DOHH2 (cell line): ENCODE data around the gene NEURL1B.

Source experiments
- H3F3A ChIP-seq: fragments of 200-600 bp; sonication (generic), shearing (Covaris generic); 2 replicates; pipeline ENCODE4 v1.6.0; 2016; ENCODE audit warnings: antibody characterized with exemption, mild to moderate bottlenecking; ENCODE audit not compliant: control insufficient read depth, insufficient read depth
- H3K27ac ChIP-seq: fragments of 200-600 bp; sonication (generic); 2 replicates; pipeline ENCODE4 v1.5.1; 2014; ENCODE audit warnings: low read depth, mild to moderate bottlenecking, low read length, moderate library complexity
- H3K27me3 ChIP-seq: fragments of 200-600 bp; sonication (generic); 2 replicates; pipeline ENCODE4 v1.6.1; 2014; ENCODE audit warnings: mild to moderate bottlenecking, low read length, mixed read lengths; ENCODE audit not compliant: control insufficient read depth
- H3K36me3 ChIP-seq: fragments of 200-600 bp; sonication (generic); 2 replicates; pipeline ENCODE4 v1.6.1; 2014; ENCODE audit warnings: mild to moderate bottlenecking, low read length, moderate library complexity, mixed read lengths; ENCODE audit not compliant: control insufficient read depth
- H3K4me1 ChIP-seq: fragments of 200-600 bp; sonication (generic); 2 replicates; pipeline ENCODE4 v1.6.1; 2014; ENCODE audit warnings: mild to moderate bottlenecking, low read length, mixed read lengths; ENCODE audit not compliant: control insufficient read depth
- H3K4me2 ChIP-seq: fragments of 200-600 bp; sonication (generic); 2 replicates; pipeline ENCODE4 v1.6.0; 2014; ENCODE audit warnings: mild to moderate bottlenecking, low read length, moderate library complexity
- H3K4me3 ChIP-seq: fragments of 200-600 bp; sonication (generic); 2 replicates; pipeline ENCODE4 v1.5.1; 2014; ENCODE audit warnings: mild to moderate bottlenecking, low read length, mixed read lengths
- H3K79me2 ChIP-seq: fragments of 200-600 bp; sonication (generic); 2 replicates; pipeline ENCODE4 v1.6.1; 2014; ENCODE audit warnings: mild to moderate bottlenecking, low read length, mixed read lengths; ENCODE audit not compliant: control insufficient read depth
- H3K9me2 ChIP-seq: fragments of 200-600 bp; sonication (generic); replicated peaks from 2 replicates; pipeline ENCODE4 v1.6.1; 2014; ENCODE audit warnings: mild to moderate bottlenecking, low read length, mixed read lengths; ENCODE audit not compliant: control insufficient read depth
- H3K9me3 ChIP-seq: fragments of 200-600 bp; sonication (generic); 2 replicates; pipeline ENCODE4 v1.6.1; 2014; ENCODE audit warnings: antibody characterized with exemption, low read length, mixed read lengths; ENCODE audit not compliant: control insufficient read depth, insufficient read depth
- H4K20me1 ChIP-seq: fragments of 200-600 bp; sonication (generic); 2 replicates; pipeline ENCODE4 v1.6.0; 2014; ENCODE audit warnings: low read depth, mild to moderate bottlenecking, antibody characterized with exemption, low read length, moderate library complexity; ENCODE audit not compliant: control insufficient read depth, insufficient read depth
- CTCF ChIP-seq: fragments of 200-600 bp; sonication (generic); IDR thresholded peaks from one replicate; pipeline ENCODE4 v1.5.1; 2014; ENCODE audit warnings: antibody characterized with exemption, mild to moderate bottlenecking, low read depth, low read length; ENCODE audit not compliant: poor library complexity, severe bottlenecking
- EZH2phosphoT487 ChIP-seq: fragments of 200-600 bp; sonication (generic); IDR thresholded peaks from 2 replicates; pipeline ENCODE4 v1.6.1; 2017; ENCODE audit warnings: borderline replicate concordance, mild to moderate bottlenecking, antibody characterized with exemption, low read length, moderate library complexity, mixed read lengths

NEURL1B gene

GRCh38 chr5:172728481-172729241 is 87.6 kb downstream of the NEURL1B start:
- H3K27me3 ChIP-seq: peaks cover 19% of the 10 kb centered on the region
- no peak overlapping the region for H3K4me3 ChIP-seq
- no peaks in the 10 kb centered on the region for H3K9me3 ChIP-seq
- no peaks in the 10 kb centered on the region for H4K20me1 ChIP-seq
- no peaks in the 10 kb centered on the region for H3K79me2 ChIP-seq
- H3K4me1 ChIP-seq: no peaks in the 10 kb centered on the region
- no peak overlapping the region for H3K4me2 ChIP-seq
- H3K9me2 ChIP-seq: no peaks in the 10 kb centered on the region
- TF ChIP-seq EZH2phosphoT487 (no peak), CTCF (no peak)
- no peaks in the 10 kb centered on the region for H3K36me3 ChIP-seq
- no peaks in the 10 kb centered on the region for H3F3A ChIP-seq
- H3K27ac ChIP-seq: no peak overlapping the region

- H4K20me1 ChIP-seq: no peaks in the 10 kb centered on the region
- H3K9me2 ChIP-seq: no peaks in the 10 kb centered on the region
- H3K4me3 ChIP-seq: no peak overlapping the region
- no peaks in the 10 kb centered on the region for H3K9me3 ChIP-seq
- H3K27ac ChIP-seq: no peak overlapping the region
- no peaks in the 10 kb centered on the region for H3F3A ChIP-seq
- H3K79me2 ChIP-seq: no peaks in the 10 kb centered on the region
- no peak overlapping the region for H3K4me2 ChIP-seq
- H3K27me3 ChIP-seq: peaks cover 21% of the 10 kb centered on the region
- H3K36me3 ChIP-seq: no peaks in the 10 kb centered on the region
- no peaks in the 10 kb centered on the region for H3K4me1 ChIP-seq
- no peak for TF ChIP-seq CTCF
- no peak for TF ChIP-seq EZH2phosphoT487
Observed at GRCh38 chr5:172729588-172729987, 88.5 kb downstream of the NEURL1B start.

GRCh38 chr5:172730222-172730621 is 89.2 kb downstream of the NEURL1B start:
- no peaks in the 10 kb centered on the region for H4K20me1 ChIP-seq
- H3K9me3 ChIP-seq: no peaks in the 10 kb centered on the region
- H3K4me2 ChIP-seq: no peak overlapping the region
- H3K4me3 ChIP-seq: no peak overlapping the region
- H3K79me2 ChIP-seq: no peaks in the 10 kb centered on the region
- H3K36me3 ChIP-seq: no peaks in the 10 kb centered on the region
- TF ChIP-seq CTCF: no peak
- no peaks in the 10 kb centered on the region for H3F3A ChIP-seq
- H3K4me1 ChIP-seq: no peaks in the 10 kb centered on the region
- no peaks in the 10 kb centered on the region for H3K9me2 ChIP-seq
- peaks cover 21% of the 10 kb centered on the region for H3K27me3 ChIP-seq
- no peak overlapping the region for H3K27ac ChIP-seq
